Hematopoietic multipotent progenitor cell treated with erythropoietin and hydrocortisone succinate and interleukin-3 and kit ligand, for 6 days (in vitro differentiated cells): ENCODE measurements around the gene CNTNAP2.

Source experiments
- DNase-seq: peaks from one replicate; pipeline ENCODE4 v3.0.0-alpha.2; 2015

The CNTNAP2 gene

GRCh38 chr7:148187471-148187870 lies 2070.9 kb downstream of the CNTNAP2 start:
- DNase-seq, result no peak

- peak; percentile 65 for DNase-seq
Observed at GRCh38 chr7:148191391-148192065, 2074.9 kb downstream of the CNTNAP2 start.

GRCh38 chr7:148192491-148192890 lies 2075.9 kb downstream of the CNTNAP2 start:
- DNase-seq, result peak; percentile 48

- DNase-seq, result no peak
Observed at GRCh38 chr7:148201992-148202391, 2085.4 kb downstream of the CNTNAP2 start.

GRCh38 chr7:148204639-148205304 lies 2088.2 kb downstream of the CNTNAP2 start:
- DNase-seq, result no peak

GRCh38 chr7:148209643-148210190 lies 2093.1 kb downstream of the CNTNAP2 start:
- DNase-seq, result no peak

- no peak for DNase-seq
Observed at GRCh38 chr7:148210804-148211325, 2094.3 kb downstream of the CNTNAP2 start.

GRCh38 chr7:148211740-148212151 lies 2095.1 kb downstream of the CNTNAP2 start:
- no peak for DNase-seq

- DNase-seq, result no peak
Observed at GRCh38 chr7:148212731-148213130, 2096.1 kb downstream of the CNTNAP2 start.

- DNase-seq, result no peak
Observed at GRCh38 chr7:148214101-148214500, 2097.5 kb downstream of the CNTNAP2 start.

GRCh38 chr7:148218603-148219002 lies 2102.0 kb downstream of the CNTNAP2 start:
- no peak for DNase-seq

- no peak for DNase-seq
Observed at GRCh38 chr7:148222721-148223120, 2106.1 kb downstream of the CNTNAP2 start.

GRCh38 chr7:148223160-148223559 lies 2106.6 kb downstream of the CNTNAP2 start:
- DNase-seq, result no peak

- DNase-seq, result no peak
Observed at GRCh38 chr7:148223738-148224137, 2107.1 kb downstream of the CNTNAP2 start.

GRCh38 chr7:148230296-148230695 lies 2113.7 kb downstream of the CNTNAP2 start:
- no peak for DNase-seq

GRCh38 chr7:148230883-148231282 lies 2114.3 kb downstream of the CNTNAP2 start:
- DNase-seq, result no peak

GRCh38 chr7:148232784-148233183 lies 2116.2 kb downstream of the CNTNAP2 start:
- no peak for DNase-seq

- no peak for DNase-seq
Observed at GRCh38 chr7:148234715-148235114, 2118.1 kb downstream of the CNTNAP2 start.

- peak; percentile 35 for DNase-seq
Observed at GRCh38 chr7:148238761-148239325, 2122.2 kb downstream of the CNTNAP2 start.

GRCh38 chr7:148241700-148242293 lies 2125.2 kb downstream of the CNTNAP2 start:
- DNase-seq, result no peak

- DNase-seq, result peak; percentile 86
Observed at GRCh38 chr7:148242294-148242821, 2125.8 kb downstream of the CNTNAP2 start.

- DNase-seq, result no peak
Observed at GRCh38 chr7:148245381-148245780, 2128.8 kb downstream of the CNTNAP2 start.

- no peak for DNase-seq
Observed at GRCh38 chr7:148253629-148254028, 2137.0 kb downstream of the CNTNAP2 start.
